Smooth muscle cell of trachea (primary cell): ENCODE results near the gene INO80B. TPM values are rescaled to one million over a fixed set of nuclear protein-coding genes. Genes with fewer than 3 reads are reported as not detected.

Experiments
- total RNA-seq: library from RNA; depleted of rRNA; stranded (reverse); fragments of >200 nt; gene quantifications from 2 replicates; pipeline ENCODE4 v1.2.1, GENCODE V29; 2014

INO80B gene
- 14.1 and 16.0 TPM in 2 replicates for total RNA-seq

GRCh38 chr2:74454654-74455511 is at the start of gene INO80B:
Gene INO80B, plus strand, starts transcription at chr2:74455087. Its CDS starts 30 bp downstream, at chr2:74455117.

GRCh38 chr2:74421221-74421870 is 33.5 kb upstream of the INO80B start, which contains the start of the genes C2orf81 and WDR54:
Gene C2orf81, minus strand, starts transcription at chr2:74421619. Its CDS starts 59 bp downstream, at chr2:74421560.
Gene WDR54, plus strand, starts transcription at chr2:74421730. Its CDS starts 424 bp downstream, at chr2:74422154.

GRCh38 chr2:74441690-74442482 is 13.0 kb upstream of the INO80B start, which contains the start of gene RTKN:
Gene RTKN, minus strand, starts transcription at chr2:74441937. Its CDS starts 121 bp downstream, at chr2:74441816.

GRCh38 chr2:74458132-74458937 is 3.4 kb downstream of the INO80B start, which contains the start of gene WBP1:
Gene WBP1, plus strand, starts transcription at chr2:74458438. Its CDS starts 165 bp downstream, at chr2:74458603.

GRCh38 chr2:74472086-74472944 is 17.4 kb downstream of the INO80B start, which contains the start of gene MRPL53:
Gene MRPL53, minus strand, starts transcription at chr2:74472680. Its CDS starts 20 bp downstream, at chr2:74472660.

GRCh38 chr2:74482801-74483674 is 28.2 kb downstream of the INO80B start, which contains the start of the genes CCDC142 and TTC31:
Gene CCDC142, minus strand, starts transcription at chr2:74482998. Its CDS starts 161 bp downstream, at chr2:74482837.
Gene TTC31, plus strand, starts transcription at chr2:74483081. Its CDS starts 15 bp downstream, at chr2:74483096.

GRCh38 chr2:74499267-74499939 is 44.5 kb downstream of the INO80B start, which contains the start of gene LBX2:
Gene LBX2, minus strand, starts transcription at chr2:74499603. Its CDS starts 66 bp downstream, at chr2:74499537.

GRCh38 chr2:74507145-74507925 is 52.4 kb downstream of the INO80B start, which contains the start of gene PCGF1:
Gene PCGF1, minus strand, starts transcription at chr2:74507695. Its CDS starts 27 bp downstream, at chr2:74507668.

Other genes with a start within 250 kb of the INO80B start
- under 0.01 and 0.44 TPM in 2 replicates for gene SLC4A5, start 111.7 kb upstream of the INO80B start, total RNA-seq
- gene DCTN1, start 74.8 kb upstream of the INO80B start, total RNA-seq = 200 and 311 TPM in 2 replicates
- gene C2orf81, start 33.5 kb upstream of the INO80B start, total RNA-seq = 1.5 and 2.0 TPM in 2 replicates
- gene WDR54, start 33.4 kb upstream of the INO80B start, total RNA-seq = 36.4 and 95.7 TPM in 2 replicates
- gene RTKN, start 13.2 kb upstream of the INO80B start, total RNA-seq = 22.3 and 24.0 TPM in 2 replicates
- gene WBP1, start 3.4 kb downstream of the INO80B start, total RNA-seq = 36.4 and 87.2 TPM in 2 replicates
- 62.1 and 68.0 TPM in 2 replicates for gene MOGS, start 10.3 kb downstream of the INO80B start, total RNA-seq
- gene MRPL53, start 17.6 kb downstream of the INO80B start, total RNA-seq = 47.3 and 48.0 TPM in 2 replicates
- gene CCDC142, start 27.9 kb downstream of the INO80B start, total RNA-seq = 25.9 and 27.6 TPM in 2 replicates
- 11.6 and 19.6 TPM in 2 replicates for gene TTC31, start 28.0 kb downstream of the INO80B start, total RNA-seq
- gene LBX2, start 44.5 kb downstream of the INO80B start, total RNA-seq = 3.1 and 6.3 TPM in 2 replicates
- 21.2 and 25.5 TPM in 2 replicates for gene PCGF1, start 52.6 kb downstream of the INO80B start, total RNA-seq
- 0.58 and 0.83 TPM in 2 replicates for gene TLX2, start 59.4 kb downstream of the INO80B start, total RNA-seq
- under 0.01 and 0.29 TPM in 2 replicates for gene DQX1, start 71.1 kb downstream of the INO80B start, total RNA-seq
- 57.6 and 90.3 TPM in 2 replicates for gene AUP1, start 74.6 kb downstream of the INO80B start, total RNA-seq
- 38.1 and 50.4 TPM in 2 replicates for gene HTRA2, start 74.8 kb downstream of the INO80B start, total RNA-seq
- 27.3 and 53.9 TPM in 2 replicates for gene LOXL3, start 98.9 kb downstream of the INO80B start, total RNA-seq
- gene DOK1, start 99.6 kb downstream of the INO80B start, total RNA-seq = 27.3 and 50.4 TPM in 2 replicates
- not detected in 2 replicates for gene M1AP, start 193.2 kb downstream of the INO80B start, total RNA-seq
- 10.2 and 18.4 TPM in 2 replicates for gene SEMA4F, start 199.2 kb downstream of the INO80B start, total RNA-seq